B cell (primary cell): Measurements from ENCODE around the gene TBC1D22A.

Experiments
- CTCF ChIP-seq: fragments of 200-600 bp; IDR thresholded peaks from one replicate; pipeline ENCODE4 v1.8.0; 2022; ENCODE audit warnings: antibody characterized with exemption, mild to moderate bottlenecking
- EZH2 ChIP-seq: IDR thresholded peaks from 2 replicates; pipeline ENCODE4 v1.6.1; 2012; ENCODE audit warnings: borderline replicate concordance, low read depth, mild to moderate bottlenecking, moderate library complexity, low read length; ENCODE audit not compliant: insufficient read depth, poor library complexity, severe bottlenecking

- TF ChIP-seq CTCF (no peak), EZH2 (no peak)
Measured at GRCh38 chr22:47034905-47035419, 272.5 kb downstream of the TBC1D22A start.
